ENCODE measurements around the gene RAPGEF2.

The RAPGEF2 gene

DNA sequence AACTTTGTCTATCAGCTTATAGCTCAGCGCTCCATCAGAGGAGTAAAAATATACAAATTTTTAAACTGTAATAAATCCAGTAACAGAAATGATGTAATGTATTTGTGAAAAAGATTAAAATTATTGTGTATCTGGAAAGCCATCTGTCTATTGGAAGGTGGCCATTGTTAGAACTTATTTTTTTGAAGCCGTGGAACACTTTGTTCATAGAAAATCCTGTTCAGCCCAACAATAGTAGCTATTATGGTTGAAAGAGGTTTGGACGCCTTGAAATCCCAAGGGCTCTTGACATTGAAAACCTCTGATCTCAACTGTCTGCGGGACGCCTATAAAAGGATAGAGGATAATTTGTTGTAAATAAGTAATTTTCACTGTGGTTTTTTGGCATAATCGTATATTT, 98.3 kb downstream of the RAPGEF2 start:
- H3K4me3 ChIP-seq (ENCODE audit: low read length), result no peak overlapping the region
- no peaks in the 10 kb centered on the region for H3F3A ChIP-seq (ENCODE audit: control insufficient read depth, insufficient read depth)
- no peaks in the 10 kb centered on the region for H3K9me2 ChIP-seq (replicated peaks; ENCODE audit: control insufficient read depth, low read length)
- H3K9me3 ChIP-seq (ENCODE audit: control insufficient read depth, insufficient read depth, low read length), result no peaks in the 10 kb centered on the region
- no peak overlapping the region for H3K4me2 ChIP-seq (ENCODE audit: low read length)
- no peaks in the 10 kb centered on the region for H3K27me3 ChIP-seq (ENCODE audit: control insufficient read depth, low read length)
- TF ChIP-seq, protein P1, sequence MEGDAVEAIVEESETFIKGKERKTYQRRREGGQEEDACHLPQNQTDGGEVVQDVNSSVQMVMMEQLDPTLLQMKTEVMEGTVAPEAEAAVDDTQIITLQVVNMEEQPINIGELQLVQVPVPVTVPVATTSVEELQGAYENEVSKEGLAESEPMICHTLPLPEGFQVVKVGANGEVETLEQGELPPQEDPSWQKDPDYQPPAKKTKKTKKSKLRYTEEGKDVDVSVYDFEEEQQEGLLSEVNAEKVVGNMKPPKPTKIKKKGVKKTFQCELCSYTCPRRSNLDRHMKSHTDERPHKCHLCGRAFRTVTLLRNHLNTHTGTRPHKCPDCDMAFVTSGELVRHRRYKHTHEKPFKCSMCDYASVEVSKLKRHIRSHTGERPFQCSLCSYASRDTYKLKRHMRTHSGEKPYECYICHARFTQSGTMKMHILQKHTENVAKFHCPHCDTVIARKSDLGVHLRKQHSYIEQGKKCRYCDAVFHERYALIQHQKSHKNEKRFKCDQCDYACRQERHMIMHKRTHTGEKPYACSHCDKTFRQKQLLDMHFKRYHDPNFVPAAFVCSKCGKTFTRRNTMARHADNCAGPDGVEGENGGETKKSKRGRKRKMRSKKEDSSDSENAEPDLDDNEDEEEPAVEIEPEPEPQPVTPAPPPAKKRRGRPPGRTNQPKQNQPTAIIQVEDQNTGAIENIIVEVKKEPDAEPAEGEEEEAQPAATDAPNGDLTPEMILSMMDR (IDR thresholded peaks at IDR 0.05; ENCODE audit: low read depth, low read length, poor library complexity, severe bottlenecking), result no peak
- TF ChIP-seq EZH2phosphoT487 (IDR thresholded peaks at IDR 0.05; ENCODE audit: borderline replicate concordance, low read length), result no peak
- no peaks in the 10 kb centered on the region for H3K79me2 ChIP-seq (ENCODE audit: control insufficient read depth, low read length)
- H3K4me1 ChIP-seq (ENCODE audit: control insufficient read depth, low read length), result peaks cover 15% of the 10 kb centered on the region
- H3K27ac ChIP-seq (ENCODE audit: low read depth, low read length), result no peak overlapping the region
- H4K20me1 ChIP-seq (ENCODE audit: control insufficient read depth, insufficient read depth, low read depth, low read length), result peaks cover 3% of the 10 kb centered on the region; the same call in 1 of the 2 replicates
- H3K36me3 ChIP-seq (ENCODE audit: control insufficient read depth, low read length), result no peaks in the 10 kb centered on the region

DNA sequence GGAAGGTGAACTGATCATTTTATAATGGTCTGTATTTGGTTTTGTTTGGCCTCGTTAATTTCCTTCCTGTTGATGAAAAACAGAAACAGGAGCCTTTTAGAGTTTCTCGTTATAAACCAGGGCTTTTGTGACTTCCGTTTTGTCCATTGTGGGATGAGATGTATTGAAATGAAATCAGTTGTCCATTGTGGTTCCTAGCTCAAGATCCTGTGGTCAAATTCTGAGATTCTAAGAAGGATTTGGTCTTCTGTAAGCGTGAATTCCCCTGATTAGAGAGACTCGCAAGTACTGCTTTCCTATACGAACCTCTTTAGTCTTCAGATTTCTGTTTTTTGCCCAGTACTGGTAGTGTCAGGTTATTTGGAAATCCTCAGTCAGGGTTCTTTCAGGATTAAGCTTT, 101.7 kb downstream of the RAPGEF2 start:
- no peak overlapping the region for H3K4me3 ChIP-seq (ENCODE audit: low read length)
- H3K36me3 ChIP-seq (ENCODE audit: control insufficient read depth, low read length), result no peaks in the 10 kb centered on the region
- peaks cover 24% of the 10 kb centered on the region for H3K4me1 ChIP-seq (ENCODE audit: control insufficient read depth, low read length)
- H3K4me2 ChIP-seq (ENCODE audit: low read length), result no peak overlapping the region
- no peak overlapping the region for H3K27ac ChIP-seq (ENCODE audit: low read depth, low read length)
- H3K27me3 ChIP-seq (ENCODE audit: control insufficient read depth, low read length), result no peaks in the 10 kb centered on the region
- H4K20me1 ChIP-seq (ENCODE audit: control insufficient read depth, insufficient read depth, low read depth, low read length), result no peaks in the 10 kb centered on the region
- H3F3A ChIP-seq (ENCODE audit: control insufficient read depth, insufficient read depth), result no peaks in the 10 kb centered on the region
- H3K9me3 ChIP-seq (ENCODE audit: control insufficient read depth, insufficient read depth, low read length), result no peaks in the 10 kb centered on the region
- no peaks in the 10 kb centered on the region for H3K79me2 ChIP-seq (ENCODE audit: control insufficient read depth, low read length)
- TF ChIP-seq, protein P1 (IDR thresholded peaks at IDR 0.05; ENCODE audit: low read depth, low read length, poor library complexity, severe bottlenecking), result no peak
- TF ChIP-seq EZH2phosphoT487 (IDR thresholded peaks at IDR 0.05; ENCODE audit: borderline replicate concordance, low read length), result no peak
- no peaks in the 10 kb centered on the region for H3K9me2 ChIP-seq (replicated peaks; ENCODE audit: control insufficient read depth, low read length)

DNA sequence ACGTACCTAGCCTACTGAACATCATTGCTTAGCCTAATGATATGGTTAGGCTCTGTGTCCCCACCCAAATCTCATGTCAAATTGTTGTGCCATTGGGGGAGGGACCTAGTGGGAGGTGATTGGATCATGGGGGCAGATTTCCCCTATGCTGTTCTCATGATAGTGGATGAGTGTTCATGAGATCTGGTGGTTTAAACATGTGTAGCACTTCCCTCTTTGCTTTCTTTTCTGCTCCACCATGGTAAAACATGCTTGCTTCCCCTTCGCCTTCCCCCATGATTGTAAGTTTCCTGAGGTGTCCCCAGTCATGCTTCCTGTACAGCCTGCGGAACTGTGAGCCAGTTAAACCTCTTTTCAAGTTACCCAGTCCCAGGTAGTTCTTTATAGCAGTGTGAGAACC, 102.6 kb downstream of the RAPGEF2 start:
- TF ChIP-seq, protein P1 (IDR thresholded peaks at IDR 0.05; ENCODE audit: low read depth, low read length, poor library complexity, severe bottlenecking), result no peak
- TF ChIP-seq EZH2phosphoT487 (IDR thresholded peaks at IDR 0.05; ENCODE audit: borderline replicate concordance, low read length), result no peak
- Histone ChIP-seq H3K27me3 (ENCODE audit: control insufficient read depth, low read length) (no peaks in the 10 kb centered on the region), H3K9me2 (replicated peaks; ENCODE audit: control insufficient read depth, low read length) (no peaks in the 10 kb centered on the region), H3K79me2 (ENCODE audit: control insufficient read depth, low read length) (no peaks in the 10 kb centered on the region), H3F3A (ENCODE audit: control insufficient read depth, insufficient read depth) (no peaks in the 10 kb centered on the region), H3K4me1 (ENCODE audit: control insufficient read depth, low read length) (peaks cover 24% of the 10 kb centered on the region), H3K9me3 (ENCODE audit: control insufficient read depth, insufficient read depth, low read length) (no peaks in the 10 kb centered on the region), H3K4me2 (ENCODE audit: low read length) (no peak overlapping the region), H3K4me3 (ENCODE audit: low read length) (no peak overlapping the region), H4K20me1 (ENCODE audit: control insufficient read depth, insufficient read depth, low read depth, low read length) (no peaks in the 10 kb centered on the region), H3K36me3 (ENCODE audit: control insufficient read depth, low read length) (no peaks in the 10 kb centered on the region), H3K27ac (ENCODE audit: low read depth, low read length) (no peak overlapping the region)
